Raji (cell line): ENCODE data around the gene SLC25A18.
A peak's percentile ranks its signal among the peaks of the same experiment; 100 is the strongest.

Source experiments
- POLR2A ChIP-seq: IDR thresholded peaks from 2 replicates; pipeline ENCODE4 v1.6.1; 2011; ENCODE audit warnings: low read depth, low read length, control low read depth; ENCODE audit not compliant: insufficient read depth

Gene SLC25A18

GRCh38 chr22:17587629-17588028 is 24.3 kb downstream of the SLC25A18 start:
- TF ChIP-seq POLR2A: no peak

GRCh38 chr22:17588606-17589005 is 25.3 kb downstream of the SLC25A18 start:
- no peak for TF ChIP-seq POLR2A

- no peak for TF ChIP-seq POLR2A
These were observed 26.6 kb downstream of the SLC25A18 start for GRCh38 chr22:17589810-17590375.

- TF ChIP-seq POLR2A: no peak
These were observed 27.3 kb downstream of the SLC25A18 start for GRCh38 chr22:17590586-17590985.

- TF ChIP-seq POLR2A: no peak
These were observed 28.9 kb downstream of the SLC25A18 start for GRCh38 chr22:17592201-17592600.

GRCh38 chr22:17596226-17596625 is 32.9 kb downstream of the SLC25A18 start:
- no peak for TF ChIP-seq POLR2A

- no peak for TF ChIP-seq POLR2A
These were observed 33.9 kb downstream of the SLC25A18 start for GRCh38 chr22:17597217-17597616.

- no peak for TF ChIP-seq POLR2A
These were observed 35.0 kb downstream of the SLC25A18 start for GRCh38 chr22:17598318-17598717.

GRCh38 chr22:17601031-17601430 is 37.7 kb downstream of the SLC25A18 start:
- no peak for TF ChIP-seq POLR2A

GRCh38 chr22:17603668-17604067 is 40.4 kb downstream of the SLC25A18 start:
- TF ChIP-seq POLR2A: no peak

- TF ChIP-seq POLR2A: no peak
These were observed 43.2 kb downstream of the SLC25A18 start for GRCh38 chr22:17606496-17606895.

- TF ChIP-seq POLR2A: no peak
These were observed 44.7 kb downstream of the SLC25A18 start for GRCh38 chr22:17607891-17608521.

- TF ChIP-seq POLR2A: no peak
These were observed 48.8 kb downstream of the SLC25A18 start for GRCh38 chr22:17612057-17612456.

GRCh38 chr22:17613280-17613679 is 50.0 kb downstream of the SLC25A18 start:
- TF ChIP-seq POLR2A: no peak

GRCh38 chr22:17627961-17628405 is 64.7 kb downstream of the SLC25A18 start:
- no peak for TF ChIP-seq POLR2A

GRCh38 chr22:17628406-17629172 is 65.3 kb downstream of the SLC25A18 start, which contains the start of gene ATP6V1E1:
ATP6V1E1 (minus strand) TSS chr22:17628749; CDS start chr22:17628635, 114 bp downstream.
- peak; percentile 74 for TF ChIP-seq POLR2A
